ENCODE results near the gene ARHGAP24. TPM values are rescaled to one million over a fixed set of nuclear protein-coding genes. Genes with fewer than 3 reads are reported as not detected.

ARHGAP24 gene
- total and polyA plus RNA-seq, 2 donors (not counting 3 experiments of a cell fraction or from before 2014, with no cell fraction given), result 52.1 to 79.4 TPM

DNA sequence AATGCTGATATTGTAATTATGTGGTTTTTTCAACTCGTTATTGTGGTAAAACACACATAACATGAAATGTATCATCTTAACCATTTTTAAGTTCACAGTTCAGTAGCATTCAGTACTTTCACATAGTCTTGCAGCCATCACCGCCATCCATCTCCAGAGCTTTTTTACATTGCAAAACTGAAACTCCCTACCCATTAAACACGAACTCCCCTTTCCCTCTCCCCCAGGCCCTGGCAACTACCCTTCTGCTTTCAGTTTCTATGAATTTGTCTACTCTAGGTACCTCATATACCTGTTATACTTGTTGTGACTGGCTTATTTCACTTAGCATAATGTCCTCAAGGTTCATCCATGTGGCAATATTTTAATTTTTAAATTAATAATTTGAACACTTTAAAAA is 504.3 kb downstream of the ARHGAP24 start:
- Histone ChIP-seq H3K9me3 (replicated peaks; ENCODE audit: control insufficient read depth, insufficient read depth, low read length) (no peaks in the 10 kb centered on the region), H3K79me2 (ENCODE audit: control insufficient read depth, insufficient read depth, low read length) (peaks cover 31% of the 10 kb centered on the region), H3K36me3 (ENCODE audit: control insufficient read depth in 2 of 2, extremely low read depth in 1 of 2, insufficient read depth in 2 of 2, low read length in 2 of 2) (peaks cover 0 to 30% of the 10 kb centered on the region in 2 experiments), H2AFZ (ENCODE audit: low read depth, low read length) (no peak overlapping the region), H3K27me3 (ENCODE audit: control insufficient read depth in 2 of 2, insufficient read depth in 2 of 2, low read length in 2 of 2) (no peaks in the 10 kb centered on the region), H3K4me3 (replicated peaks in 1 of 3; ENCODE audit: insufficient read depth in 1 of 3, low read depth in 1 of 3, low read length in 3 of 3) (no peak overlapping the region), H3K4me1 (ENCODE audit: control insufficient read depth, extremely low read depth, insufficient read depth, low read length) (no peaks in the 10 kb centered on the region), H4K20me1 (replicated peaks; ENCODE audit: control insufficient read depth, extremely low read depth, insufficient read depth, low read length) (no peaks in the 10 kb centered on the region), H3K27ac (ENCODE audit: insufficient read depth, low read depth, low read length) (no peak overlapping the region), H3K9me1 (replicated peaks; ENCODE audit: control insufficient read depth, extremely low read depth, insufficient read depth, low read length) (no peaks in the 10 kb centered on the region), H3K4me2 (ENCODE audit: insufficient read depth, low read length) (no peak overlapping the region), H3K9ac (replicated peaks; ENCODE audit: extremely low read depth, insufficient read depth, low read length) (no peak overlapping the region)
- no peak for TF ChIP-seq GATA2 (IDR thresholded peaks at IDR 0.05; ENCODE audit: insufficient read depth, insufficient read length, low read depth, low read length)
- TF ChIP-seq POLR2AphosphoS5 (IDR thresholded peaks at IDR 0.05; ENCODE audit: insufficient read depth, low read depth, low read length), result no peak
- no peak for TF ChIP-seq FOS (IDR thresholded peaks at IDR 0.05; ENCODE audit: borderline replicate concordance, insufficient read depth, low read length)
- TF ChIP-seq EZH2 (IDR thresholded peaks at IDR 0.05; ENCODE audit: borderline replicate concordance, low read depth, low read length, severe bottlenecking), result no peak
- no TSS peak for BruUV-seq (replicated peaks)
- FAIRE-seq, result no peak
- POLR2A ChIA-PET, result no interaction called here
- DNase-seq (ENCODE audit: low read depth, low spot score), result no peak
- intact Hi-C loops (cut with micrococcal nuclease) (no loop called here), dilution Hi-C loops (cut with MboI; ENCODE audit: extremely low pct_ligation_motif_present, low sequenced_read_pairs) (no loop called here)
- CTCF ChIA-PET, result interaction anchor here (1.4 kb wide), 1 partner anchor 9 kb away, joined by 4 read pairs; no protein-coding TSS in a partner anchor

- no peak for FAIRE-seq
- Histone ChIP-seq H3K4me2 (ENCODE audit: insufficient read depth, low read length) (no peak overlapping the region), H3K4me3 (replicated peaks in 1 of 3; ENCODE audit: insufficient read depth in 1 of 3, low read depth in 1 of 3, low read length in 3 of 3) (no peak overlapping the region), H4K20me1 (replicated peaks; ENCODE audit: control insufficient read depth, extremely low read depth, insufficient read depth, low read length) (no peaks in the 10 kb centered on the region), H3K9me1 (replicated peaks; ENCODE audit: control insufficient read depth, extremely low read depth, insufficient read depth, low read length) (no peaks in the 10 kb centered on the region), H3K27me3 (ENCODE audit: control insufficient read depth in 2 of 2, insufficient read depth in 2 of 2, low read length in 2 of 2) (no peaks in the 10 kb centered on the region), H2AFZ (ENCODE audit: low read depth, low read length) (no peak overlapping the region), H3K27ac (ENCODE audit: insufficient read depth, low read depth, low read length) (no peak overlapping the region), H3K36me3 (ENCODE audit: control insufficient read depth in 2 of 2, extremely low read depth in 1 of 2, insufficient read depth in 2 of 2, low read length in 2 of 2) (peaks cover 0 to 13% of the 10 kb centered on the region in 2 experiments), H3K4me1 (ENCODE audit: control insufficient read depth, extremely low read depth, insufficient read depth, low read length) (no peaks in the 10 kb centered on the region), H3K79me2 (ENCODE audit: control insufficient read depth, insufficient read depth, low read length) (peaks cover 9% of the 10 kb centered on the region), H3K9ac (replicated peaks; ENCODE audit: extremely low read depth, insufficient read depth, low read length) (no peak overlapping the region), H3K9me3 (replicated peaks; ENCODE audit: control insufficient read depth, insufficient read depth, low read length) (no peaks in the 10 kb centered on the region)
- ChIA-PET CTCF (interaction anchor here (1.2 to 2.1 kb wide), 4 partner anchors 11 to 239 kb away, joined by 4 to 14 read pairs (median 8); no protein-coding TSS in a partner anchor), POLR2A (no interaction called here)
- dilution Hi-C loops (cut with MboI; ENCODE audit: extremely low pct_ligation_motif_present, low sequenced_read_pairs), result no loop called here
- no TSS peak for BruUV-seq (replicated peaks)
- TF ChIP-seq MYC (IDR thresholded peaks at IDR 0.05; ENCODE audit: low read depth, low read length) (no peak), FOS (IDR thresholded peaks at IDR 0.05; ENCODE audit: borderline replicate concordance, insufficient read depth, low read length) (no peak), GATA2 (IDR thresholded peaks at IDR 0.05; ENCODE audit: insufficient read depth, insufficient read length, low read depth, low read length) (no peak)
- intact Hi-C loops (cut with micrococcal nuclease), result no loop called here
- no peak for DNase-seq (ENCODE audit: low read depth, low spot score)
Measured at GRCh38 chr4:85986266-85986665, 511.3 kb downstream of the ARHGAP24 start.

Measured in endothelial cell of umbilical vein (primary cell).